ENCODE data around the gene CLEC7A.

- TF ChIP-seq CTCF (conservative IDR thresholded peaks at IDR 0.05; ENCODE audit: low read depth, low read length) (no peak), EZH2 (IDR thresholded peaks at IDR 0.05; ENCODE audit: low read length, unreplicated experiment) (no peak), EZH2phosphoT487 (IDR thresholded peaks at IDR 0.05; ENCODE audit: borderline replicate concordance, low read length) (no peak)
Measured at GRCh38 chr12:10098791-10099190, 31.2 kb downstream of the CLEC7A start, which contains the start of gene CLEC1A.

All from PC-3 (cell line).